ENCODE measurements around the gene COL18A1.
"Not testable (repeated sequence)": the region's sequence is repeated elsewhere in the genome, so short reads cannot be mapped to it uniquely, and the experiment has no call there.

Gene COL18A1

DNA sequence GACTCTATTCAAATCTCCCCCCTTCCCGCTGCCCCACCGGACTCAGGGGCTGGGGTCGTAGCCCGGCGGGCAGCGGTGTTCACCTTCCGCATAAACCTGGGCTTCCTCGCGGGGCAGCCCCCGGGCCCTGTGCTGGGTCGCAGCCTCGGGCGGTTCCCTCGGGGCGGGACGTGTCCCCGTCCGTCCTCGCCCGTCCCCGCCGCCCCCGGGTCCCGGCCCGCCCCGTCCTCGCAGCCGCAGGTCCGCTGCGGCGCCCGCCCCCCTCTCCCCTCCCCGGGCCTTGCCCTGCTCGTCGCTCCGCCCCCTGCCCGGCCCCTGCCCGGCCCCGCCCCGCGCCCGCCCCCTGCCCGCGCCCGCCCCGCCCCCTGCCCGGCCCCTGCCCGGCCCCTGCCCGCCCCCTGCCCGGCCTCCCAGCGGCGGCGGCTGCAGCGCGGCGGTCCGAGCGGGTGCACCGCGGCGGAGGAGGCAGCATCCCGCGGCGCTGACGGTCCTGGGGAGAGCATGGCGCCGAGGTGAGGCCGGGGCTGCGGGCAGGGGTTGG lies at the start of gene COL18A1:
TSS of gene COL18A1 (plus strand) at position 436 of the 541 bp plus-strand sequence. CDS start at position 502, 66 bp downstream.
- in situ Hi-C loops (cut with HindIII; ENCODE audit: low sequenced_read_pairs) = no loop called here

DNA sequence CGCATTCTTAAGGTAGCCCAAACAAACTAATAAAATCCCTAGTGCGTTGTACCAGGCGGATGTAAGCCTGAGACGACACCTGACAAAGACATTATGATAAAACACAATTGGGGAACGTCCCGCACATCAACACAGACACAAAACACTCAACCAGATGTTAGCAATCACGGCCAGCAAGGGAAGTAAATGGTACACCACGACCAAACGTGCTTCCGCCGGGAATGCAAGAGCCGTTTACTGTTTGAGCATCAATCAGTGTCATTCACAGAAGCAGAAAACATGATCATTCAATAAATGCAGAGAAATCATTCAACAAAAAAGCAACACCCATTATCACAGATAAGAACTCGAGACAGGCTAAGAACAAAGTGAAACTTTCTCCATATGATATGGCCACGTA lies 49.4 kb upstream of the COL18A1 start:
- in situ Hi-C loops (cut with HindIII; ENCODE audit: low sequenced_read_pairs) = no loop called here

DNA sequence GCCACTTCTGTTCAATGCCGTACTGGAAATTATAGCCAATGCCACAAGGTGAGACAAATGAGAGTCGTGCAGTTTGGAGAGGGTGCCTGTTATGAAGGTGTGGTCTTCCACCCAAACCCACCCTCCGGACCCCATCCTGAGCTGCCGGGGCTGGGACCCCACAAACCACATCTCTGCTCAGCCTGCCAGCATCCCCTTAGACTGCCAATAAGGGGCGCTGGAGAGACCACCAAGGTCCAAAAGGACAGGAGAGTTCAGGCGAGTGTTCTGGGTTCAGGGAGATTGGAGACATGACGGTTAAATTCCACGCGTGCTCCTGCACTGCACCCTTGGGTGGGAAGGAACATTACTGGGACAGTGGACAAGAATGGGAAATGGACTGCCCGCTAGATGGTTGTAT lies 48.7 kb upstream of the COL18A1 start:
- in situ Hi-C loops (cut with HindIII; ENCODE audit: low sequenced_read_pairs) = no loop called here

DNA sequence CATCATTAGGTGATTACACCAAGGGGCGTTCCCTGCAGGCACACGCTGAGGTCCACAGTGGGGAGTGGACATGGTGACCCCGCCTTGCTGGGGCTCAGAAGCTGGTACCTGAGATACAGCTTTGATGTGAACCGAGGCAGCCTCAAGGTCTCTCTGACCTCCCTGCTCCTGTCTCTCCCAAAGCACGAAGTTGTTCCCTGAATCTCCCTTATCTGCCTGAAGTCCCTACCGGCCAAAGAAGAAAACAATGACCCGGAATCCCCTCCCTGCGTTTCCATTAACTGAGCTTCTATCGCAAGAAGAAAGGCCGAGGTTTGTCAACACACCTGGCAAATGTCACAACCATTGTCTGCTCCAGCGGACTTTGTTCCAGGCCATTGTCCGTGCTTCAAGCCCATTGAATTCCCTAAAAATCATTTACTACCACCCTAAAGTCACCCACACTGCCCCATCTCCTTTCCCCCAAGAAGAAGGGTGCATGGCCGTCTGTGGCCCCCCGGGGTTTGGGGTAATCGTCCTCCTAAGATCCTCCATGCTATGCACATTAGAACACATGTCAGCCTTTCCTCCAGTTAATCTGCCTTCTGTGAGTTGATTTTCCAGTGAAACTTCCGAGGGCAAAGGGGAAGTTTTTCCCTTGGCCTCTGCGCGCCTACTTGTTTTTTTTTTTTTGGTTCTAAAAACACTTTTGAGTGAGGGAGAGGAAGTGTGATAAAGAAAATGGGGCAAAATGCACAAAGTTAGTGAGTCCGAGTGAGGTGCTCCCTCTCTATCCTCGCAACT lies 48.1 kb upstream of the COL18A1 start:
- in situ Hi-C loops (cut with HindIII; ENCODE audit: low sequenced_read_pairs) = no loop called here

DNA sequence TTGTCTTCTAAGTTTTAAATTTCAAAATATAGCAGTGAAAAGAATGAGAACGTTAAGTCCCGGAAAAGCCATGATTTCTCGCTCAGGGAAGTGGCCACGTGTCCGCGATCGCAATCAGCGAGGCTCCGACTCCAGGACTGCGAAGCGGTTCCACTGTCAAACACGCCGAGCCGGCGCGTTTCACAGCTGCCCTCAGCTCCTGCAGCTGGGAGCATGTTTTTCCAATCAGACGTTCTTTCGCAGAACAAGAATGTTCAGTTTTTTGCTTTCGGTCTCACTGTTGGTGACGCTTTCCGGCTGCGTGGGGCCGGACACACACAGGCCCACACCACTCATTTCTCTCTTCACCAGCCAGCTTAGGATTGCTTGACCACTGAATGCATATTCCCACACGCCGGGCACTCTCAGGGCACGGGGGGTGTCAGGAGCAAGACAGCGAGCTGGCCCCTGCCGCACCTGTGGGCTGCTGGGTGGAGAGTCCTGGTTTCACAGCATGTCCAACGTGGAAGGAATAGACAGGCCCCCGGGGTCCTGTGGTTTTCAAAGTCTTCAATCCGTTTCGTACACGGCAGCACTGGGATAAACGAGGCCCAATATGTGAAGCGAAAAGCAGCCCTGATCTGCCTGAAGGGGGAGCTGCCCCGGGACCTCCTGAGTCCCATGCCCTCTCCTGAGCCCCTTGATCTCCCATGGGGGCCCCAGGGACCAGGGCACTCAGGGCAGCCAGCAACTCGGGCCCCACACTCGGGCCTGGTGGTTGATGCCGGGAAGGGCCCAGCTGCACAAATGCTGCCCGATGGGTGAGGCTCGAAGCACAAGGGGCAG lies 47.3 kb upstream of the COL18A1 start:
- in situ Hi-C loops (cut with HindIII; ENCODE audit: low sequenced_read_pairs) = no loop called here

DNA sequence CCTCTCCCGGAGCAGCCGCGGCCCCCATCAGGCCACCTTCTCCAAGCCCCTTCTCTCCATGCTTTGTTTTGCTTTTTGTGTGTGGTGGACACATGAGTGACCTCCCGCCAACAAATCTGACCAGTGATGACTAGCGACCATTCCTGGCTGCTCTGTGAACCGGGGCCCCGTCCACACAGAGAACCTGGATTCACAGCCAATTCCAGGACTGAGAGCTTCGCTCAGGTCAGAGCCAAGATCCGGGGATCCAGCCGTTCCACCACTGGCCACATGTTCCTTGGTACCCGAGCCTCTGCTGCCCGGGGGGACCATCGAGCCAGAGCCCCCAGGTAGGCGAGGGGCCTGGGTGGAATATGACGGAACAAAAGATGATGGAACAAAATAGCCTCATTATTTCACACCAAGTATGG lies 46.7 kb upstream of the COL18A1 start:
- in situ Hi-C loops (cut with HindIII; ENCODE audit: low sequenced_read_pairs) = no loop called here

DNA sequence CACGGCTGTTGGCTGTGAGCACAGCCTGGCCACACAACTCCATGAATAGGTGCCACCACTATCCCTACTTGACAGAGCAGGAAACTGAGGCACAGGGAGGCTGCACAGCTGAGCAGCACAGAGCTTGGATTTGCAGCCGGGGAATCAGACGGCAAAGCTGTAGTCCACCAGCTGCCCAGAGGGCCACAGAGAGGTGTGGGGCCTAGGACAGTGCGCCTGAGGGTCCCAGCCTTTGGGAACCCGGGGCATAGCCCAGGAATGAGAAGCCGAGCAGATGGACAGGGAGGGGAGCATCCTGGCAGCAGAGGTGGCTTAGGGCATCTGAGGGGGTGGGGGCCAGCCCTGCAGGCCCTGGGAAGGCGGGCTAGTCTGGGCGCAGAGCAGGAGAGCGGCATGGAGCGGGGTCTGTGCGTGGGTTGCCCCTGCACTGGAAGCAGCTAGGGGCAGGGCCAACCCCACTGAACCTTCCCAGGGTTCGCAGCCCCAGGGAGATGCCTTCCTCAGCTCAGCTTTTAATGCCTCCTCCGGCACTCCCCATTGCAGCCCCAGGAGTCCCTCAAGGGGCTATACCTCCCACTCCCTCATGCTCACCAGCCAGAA lies 46.2 kb upstream of the COL18A1 start:
- in situ Hi-C loops (cut with HindIII; ENCODE audit: low sequenced_read_pairs) = no loop called here

DNA sequence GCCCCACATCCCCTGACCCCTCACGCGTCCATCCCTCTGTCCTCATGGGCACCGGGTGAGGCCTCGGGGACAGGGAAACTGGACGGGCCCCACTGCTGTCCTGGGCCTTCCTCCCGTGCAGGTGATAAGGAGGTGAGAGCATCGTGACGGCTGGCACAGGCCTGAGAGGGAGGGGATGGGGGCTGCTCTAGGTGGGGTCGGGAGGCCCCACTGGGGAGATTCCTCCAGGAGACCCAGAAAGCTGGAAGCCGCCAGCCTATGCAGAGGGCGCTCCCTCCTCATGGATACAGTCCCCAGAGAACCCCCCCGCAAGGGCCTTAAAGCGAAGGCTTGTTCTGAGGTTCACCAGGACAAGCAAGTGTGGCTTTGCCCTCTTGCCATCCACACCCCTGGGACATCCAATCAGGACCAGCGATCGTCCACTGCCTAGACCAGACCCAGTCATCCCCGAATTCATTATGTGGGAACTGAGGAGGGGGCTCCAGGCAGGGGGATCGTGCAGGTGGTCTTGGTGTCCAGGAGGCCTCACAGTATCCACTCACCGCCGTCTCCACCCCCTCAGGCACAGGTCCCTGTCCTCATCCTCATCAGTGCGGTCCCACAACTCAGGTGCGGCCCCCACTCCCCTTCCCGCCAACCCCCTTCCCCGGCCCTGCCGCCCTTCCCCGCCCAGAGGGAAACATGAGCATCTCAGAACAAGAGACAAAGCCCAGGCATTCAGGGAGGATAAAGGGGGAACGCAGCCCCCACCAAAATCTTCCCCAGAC lies 45.3 kb upstream of the COL18A1 start:
- in situ Hi-C loops (cut with HindIII; ENCODE audit: low sequenced_read_pairs) = no loop called here

DNA sequence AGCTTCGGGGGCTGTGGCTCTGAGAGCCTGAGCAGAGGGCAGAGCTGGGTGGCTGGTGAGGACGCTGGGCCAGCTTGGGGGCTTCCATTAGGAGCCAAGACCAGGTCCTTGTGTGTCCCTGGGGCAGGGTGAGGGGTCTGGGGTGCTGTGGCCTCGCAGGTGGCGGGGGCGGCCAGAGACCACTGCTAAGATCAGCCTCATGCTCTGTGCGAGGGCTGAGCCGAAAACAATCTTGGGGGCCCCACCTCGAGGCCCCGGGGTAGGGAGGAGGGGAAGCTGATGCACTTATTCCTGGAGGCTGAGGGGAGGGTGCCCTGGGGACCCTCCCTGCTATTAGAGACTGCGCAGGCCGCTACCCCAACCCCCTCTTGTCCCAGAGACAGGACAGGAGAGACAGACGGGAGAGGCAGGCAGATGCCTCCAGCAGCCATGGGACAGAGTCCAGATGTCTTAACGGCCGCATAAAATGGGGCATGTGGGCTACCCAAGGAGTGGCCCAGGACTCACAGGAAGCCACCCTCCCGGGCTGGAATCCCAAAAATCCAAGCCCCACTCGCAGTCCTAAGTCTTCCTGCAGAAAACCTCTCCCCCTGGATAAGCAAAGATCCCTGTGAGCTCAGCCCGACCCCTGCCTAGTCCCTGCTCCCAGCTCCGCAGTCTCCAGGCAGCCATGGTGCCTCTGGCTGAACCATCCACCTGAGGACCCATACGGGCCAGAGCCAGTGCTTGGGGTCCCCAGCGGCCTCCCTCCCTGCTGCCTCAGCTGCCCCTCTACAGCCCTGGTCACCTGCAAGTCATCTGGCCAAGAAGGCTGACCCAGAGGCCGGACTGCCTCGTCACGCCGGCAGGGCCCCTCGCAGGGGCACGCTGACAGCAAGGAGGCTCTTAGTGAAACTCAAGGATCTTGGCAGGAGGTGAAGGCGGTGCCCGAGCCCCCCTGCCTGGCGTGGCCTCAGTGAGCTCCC lies 43.6 kb upstream of the COL18A1 start:
- in situ Hi-C loops (cut with HindIII; ENCODE audit: low sequenced_read_pairs) = no loop called here

DNA sequence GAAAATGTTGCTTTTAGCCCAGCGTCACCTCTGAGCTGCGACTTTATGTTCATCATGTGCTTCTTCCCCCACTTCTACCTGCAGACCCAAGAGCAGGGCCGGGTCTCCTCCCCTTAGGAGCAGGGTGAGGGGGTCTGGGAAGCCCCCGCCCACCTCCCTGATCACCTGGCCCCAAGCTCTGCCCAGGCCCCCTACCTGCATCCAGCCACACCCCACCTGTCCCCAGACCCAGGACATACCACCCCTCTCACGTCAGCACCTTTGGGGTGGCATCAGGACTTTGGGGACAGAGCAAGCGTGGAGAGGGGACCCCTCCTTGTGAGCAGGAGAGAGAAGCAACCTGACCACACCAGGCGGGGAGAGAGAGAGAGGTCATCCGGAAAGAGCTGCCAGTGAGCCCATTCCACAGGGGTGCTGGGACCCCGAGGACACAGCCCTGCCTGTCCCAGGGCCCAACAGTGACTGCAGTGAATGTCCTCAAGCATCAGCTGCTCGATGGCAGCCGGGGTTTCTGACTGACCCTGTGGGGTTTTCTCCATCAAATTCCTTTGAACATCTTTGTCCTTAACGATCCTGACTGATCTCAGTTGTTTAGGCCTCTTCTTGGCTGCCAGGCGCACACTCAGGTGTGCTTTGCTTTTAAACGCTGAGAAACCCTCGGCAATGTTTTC lies 42.8 kb upstream of the COL18A1 start:
- in situ Hi-C loops (cut with HindIII; ENCODE audit: low sequenced_read_pairs) = no loop called here

DNA sequence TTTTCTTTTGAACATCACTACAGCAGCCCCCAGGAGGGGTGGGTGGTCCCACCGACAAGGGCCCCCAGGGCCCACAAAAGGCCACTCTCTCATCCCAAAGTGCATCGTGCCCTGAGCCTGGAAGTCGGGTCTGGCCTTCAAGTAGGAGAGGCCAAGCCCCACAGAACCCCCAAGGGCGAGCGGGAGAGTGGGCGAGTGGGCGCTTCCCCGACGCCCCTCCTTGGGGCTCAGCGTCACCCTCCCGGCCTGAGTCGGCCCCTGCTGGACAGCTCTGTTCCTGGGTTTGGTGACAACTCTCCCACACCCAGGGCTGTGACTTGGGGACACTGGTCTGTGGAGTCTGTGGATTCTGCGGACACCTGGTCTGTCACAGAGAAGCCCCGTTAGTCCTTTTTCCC lies 42.2 kb upstream of the COL18A1 start:
- in situ Hi-C loops (cut with HindIII; ENCODE audit: low sequenced_read_pairs) = no loop called here

DNA sequence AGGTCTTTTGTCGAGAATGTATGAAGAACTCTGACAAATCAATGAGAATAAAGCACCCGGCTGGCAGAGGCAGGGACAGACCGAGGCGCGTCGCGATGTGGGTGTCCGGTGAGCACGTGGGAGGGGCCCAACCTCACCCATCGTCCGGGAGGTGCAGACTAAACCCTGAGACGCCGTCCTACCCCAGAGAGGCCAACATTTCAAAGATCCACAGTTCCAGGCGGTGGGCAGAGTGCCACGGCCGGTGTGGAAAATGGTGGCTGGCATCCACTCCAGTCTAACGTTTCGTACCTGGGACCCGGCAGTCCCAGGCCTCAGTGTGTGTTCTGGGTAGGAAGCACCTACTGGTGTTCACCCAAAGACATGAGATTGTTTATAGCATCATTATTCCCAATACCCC lies 41.7 kb upstream of the COL18A1 start:
- in situ Hi-C loops (cut with HindIII; ENCODE audit: low sequenced_read_pairs) = not testable (repeated sequence)

DNA sequence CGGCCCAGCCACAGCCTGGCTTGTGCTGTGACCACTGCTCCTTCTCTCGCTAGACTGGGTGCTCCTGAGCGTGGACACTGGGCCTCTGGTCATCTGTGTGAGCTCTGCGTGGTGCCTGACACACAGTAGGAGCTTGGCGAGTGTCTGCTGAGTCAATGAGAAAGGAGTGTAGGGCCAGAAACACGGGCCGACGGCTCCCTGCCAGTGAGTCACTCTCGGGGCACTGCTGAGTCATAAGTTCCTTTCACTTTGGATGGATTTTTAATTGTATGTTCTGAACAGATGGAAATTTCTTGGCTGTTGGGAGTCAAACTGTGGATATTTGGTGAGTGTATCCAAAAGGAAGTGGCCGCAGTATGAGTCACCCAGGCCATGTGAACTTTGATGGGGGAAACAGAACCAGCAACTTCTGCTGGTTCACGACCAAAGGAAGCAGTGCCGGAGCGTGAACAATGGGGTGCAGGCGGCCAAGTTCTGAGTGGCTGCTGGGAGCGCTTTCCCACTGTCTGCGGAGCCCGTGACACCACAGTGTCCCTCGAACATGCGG lies 41.0 kb upstream of the COL18A1 start:
- in situ Hi-C loops (cut with HindIII; ENCODE audit: low sequenced_read_pairs) = no loop called here

DNA sequence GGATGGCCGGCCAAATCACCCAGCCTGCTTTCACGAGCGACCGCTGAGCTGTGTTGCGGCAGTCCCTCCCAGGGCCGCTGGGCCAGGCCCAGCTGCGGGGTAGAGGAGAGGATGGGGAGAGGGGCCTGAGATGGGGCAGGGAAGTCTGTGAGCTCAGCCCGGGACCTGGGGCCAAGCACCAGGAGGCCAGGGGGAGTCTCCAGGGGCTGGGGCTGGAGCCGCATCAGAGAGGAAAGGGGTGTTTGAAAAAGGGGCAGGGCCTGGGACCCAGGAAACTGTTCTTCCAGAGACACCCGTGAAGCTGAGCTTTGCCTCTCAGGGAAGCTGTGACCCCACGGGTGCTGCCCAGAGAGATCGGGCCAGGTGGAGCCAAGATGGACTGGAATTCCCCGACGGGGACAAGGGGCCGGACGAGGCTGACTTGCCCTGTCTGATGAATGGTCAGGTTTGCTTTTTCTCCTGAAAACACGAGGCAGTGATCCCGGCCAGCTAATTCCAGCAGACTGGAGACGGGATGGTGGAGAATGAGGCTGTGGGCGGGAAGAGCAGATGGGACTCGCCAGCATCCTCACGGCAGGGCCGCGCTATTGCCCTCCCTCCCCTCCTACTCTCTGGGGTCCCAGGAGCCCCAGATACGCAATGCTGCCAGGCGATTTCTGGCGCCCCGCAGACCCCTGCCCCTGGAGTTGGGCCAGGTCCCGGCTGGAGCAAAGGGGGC lies 40.3 kb upstream of the COL18A1 start:
- in situ Hi-C loops (cut with HindIII; ENCODE audit: low sequenced_read_pairs) = no loop called here

DNA sequence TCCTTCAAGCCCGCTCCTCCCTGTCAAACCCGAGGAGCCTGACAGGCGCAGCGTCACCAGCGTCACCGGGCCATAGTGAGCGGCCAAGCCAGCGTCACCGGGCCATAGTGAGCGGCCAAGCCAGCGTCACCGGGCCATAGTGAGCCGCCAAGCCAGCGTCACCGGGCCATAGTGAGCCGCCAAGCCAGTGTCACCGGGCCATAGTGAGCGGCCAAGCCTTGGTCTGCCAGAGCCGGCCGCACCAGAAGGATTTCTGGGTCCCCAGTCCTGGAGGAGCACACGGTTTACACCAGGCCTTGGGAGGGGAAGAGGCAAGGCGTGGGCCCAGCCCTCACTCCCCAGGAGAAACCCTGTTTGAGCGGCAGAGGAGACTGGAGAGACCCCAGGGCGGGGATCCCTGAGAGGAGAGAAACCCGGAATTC lies 39.8 kb upstream of the COL18A1 start:
- in situ Hi-C loops (cut with HindIII; ENCODE audit: low sequenced_read_pairs) = no loop called here

DNA sequence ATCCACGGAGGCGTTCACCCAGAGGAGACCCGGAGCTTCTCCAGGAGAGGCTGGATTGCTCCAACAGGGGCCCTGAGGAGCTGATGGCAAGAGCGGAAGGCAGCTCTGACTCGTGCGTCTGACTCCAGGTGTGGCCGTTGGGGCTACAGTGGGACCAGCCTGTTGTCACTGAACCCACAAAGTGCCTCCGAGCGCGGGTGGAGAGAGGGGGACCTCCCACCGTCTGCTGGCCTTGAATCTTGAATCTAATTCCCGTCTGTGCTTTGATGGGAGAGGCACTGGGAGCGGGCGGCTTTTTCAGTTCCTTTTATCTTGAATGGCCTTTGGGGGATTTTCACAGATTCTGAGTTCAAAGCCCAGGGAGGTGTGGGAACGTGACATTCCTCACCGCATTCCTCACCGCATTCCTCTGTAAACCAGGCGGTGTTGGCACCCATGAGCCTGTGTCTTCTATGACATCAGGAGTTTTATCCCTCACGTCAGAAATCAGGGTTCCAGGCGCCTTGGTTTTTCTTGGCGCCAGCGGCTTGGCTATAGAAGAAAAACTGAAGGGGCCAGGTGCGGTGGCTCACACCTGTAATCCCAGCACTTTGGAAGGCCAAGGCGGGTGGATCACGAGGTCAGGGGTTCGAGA lies 39.2 kb upstream of the COL18A1 start:
- in situ Hi-C loops (cut with HindIII; ENCODE audit: low sequenced_read_pairs) = no loop called here

DNA sequence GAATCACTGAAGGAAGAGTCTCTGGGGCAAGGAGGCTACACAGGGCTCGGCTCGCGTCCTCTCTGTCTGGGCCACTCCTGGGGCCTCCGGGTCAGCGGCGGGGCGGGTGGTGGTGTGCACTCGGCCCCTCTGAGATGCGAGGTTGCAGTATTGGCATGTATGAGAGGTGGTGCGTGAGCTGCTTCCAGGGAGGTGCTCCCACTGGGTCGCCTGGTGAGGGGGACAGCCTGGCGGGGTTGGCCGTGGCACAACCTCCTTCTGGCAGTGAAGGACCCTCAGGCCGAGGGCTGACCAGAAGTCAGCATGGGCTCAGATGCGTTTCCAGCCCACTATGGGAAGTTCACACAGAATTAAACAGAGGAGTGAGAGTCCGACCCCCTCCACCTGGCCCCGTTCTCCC lies 38.5 kb upstream of the COL18A1 start:
- in situ Hi-C loops (cut with HindIII; ENCODE audit: low sequenced_read_pairs) = no loop called here

DNA sequence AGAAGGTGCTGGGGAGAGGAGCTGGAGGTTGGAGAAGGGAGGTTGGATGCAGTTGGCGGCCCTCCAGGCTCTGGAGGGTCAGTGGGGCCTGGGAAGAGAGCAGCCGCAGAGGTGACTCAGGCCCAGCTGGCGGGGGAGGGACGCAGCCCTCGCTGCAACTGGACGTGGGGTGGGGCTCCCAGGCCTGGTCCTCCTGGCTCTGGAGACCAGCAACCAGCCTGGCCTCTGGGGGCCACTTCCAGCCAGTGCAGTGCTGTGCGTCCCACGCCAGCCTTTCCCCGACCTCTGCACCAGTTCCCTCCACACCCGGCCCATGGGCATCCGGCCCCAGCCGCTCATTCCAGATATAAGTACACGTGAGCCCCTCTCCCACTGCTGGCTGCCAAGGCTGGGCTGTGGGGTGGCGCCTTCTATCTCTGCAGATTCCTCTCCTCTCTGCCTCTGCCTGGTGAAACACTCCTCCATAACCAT lies 38.0 kb upstream of the COL18A1 start:
- in situ Hi-C loops (cut with HindIII; ENCODE audit: low sequenced_read_pairs) = no loop called here

Measured in DLD1 (cell line).